H1 (cell line): ENCODE measurements around the gene RBM15. TPM values are rescaled to one million over a fixed set of nuclear protein-coding genes. Genes with fewer than 3 reads are reported as not detected.

Source experiments
- ASH2L ChIP-seq: fragments of 200-600, 300-600 bp; sonication (generic); IDR thresholded peaks from one replicate; pipeline ENCODE4 v1.7.1; 2017; ENCODE audit warnings: low read length
- CTBP2 ChIP-seq: IDR thresholded peaks from 2 replicates; pipeline ENCODE4 v1.7.0; 2011; ENCODE audit warnings: borderline replicate concordance, mild to moderate bottlenecking, moderate library complexity, mixed read lengths, low read length; ENCODE audit not compliant: insufficient read depth, insufficient read length
- EZH2 ChIP-seq: fragments of 200-600 bp; sonication (generic); IDR thresholded peaks from 2 replicates; pipeline ENCODE4 v1.7.1; 2012; ENCODE audit warnings: low read depth, mild to moderate bottlenecking, moderate library complexity, low read length, inconsistent platforms; ENCODE audit not compliant: severe bottlenecking
- KDM1A ChIP-seq: fragments of 200-600, 300-600 bp; sonication (generic); IDR thresholded peaks from 2 replicates; pipeline ENCODE4 v1.7.1; 2016; ENCODE audit warnings: mild to moderate bottlenecking, low read length, borderline replicate concordance
- KDM5A ChIP-seq: fragments of 200-600 bp; IDR thresholded peaks from 2 replicates; pipeline ENCODE4 v1.7.1; 2012; ENCODE audit warnings: mild to moderate bottlenecking, low read length, inconsistent platforms, mixed read lengths
- SIX5 ChIP-seq: IDR thresholded peaks from 2 replicates; pipeline ENCODE4 v1.6.1; 2011; ENCODE audit warnings: mild to moderate bottlenecking, low read depth, low read length
- polyA plus RNA-seq, 7 experiments: library from polyadenylated mRNA; depleted of rRNA in 3 of 7; stranded (reverse) in 5 of 7; unstranded in 2 of 7; fragments of >200 nt in 5 of 7; fragments of 200-250 nt in 2 of 7; gene quantifications; 1 replicate in 5 of 7; 2 replicates in 1 of 7; 4 replicates in 1 of 7; pipeline versions ENCODE4 v1.2.1 to v1.2.3, GENCODE V29; 2011 to 2013; ENCODE audit warnings: missing spikeins in 2 of 7, mixed read lengths in 2 of 7
- total RNA-seq: library from RNA; stranded (reverse); fragmentation: NEBNext Ultra II Directional; extraction: Animal tissue kit (Norgen Biotek cat#: 25700); gene quantifications from 2 replicates; pipeline ENCODE4 v1.2.1, GENCODE V29; 2021
- TF ChIP-seq, protein P1 (sequence below): IDR thresholded peaks from 2 replicates; pipeline ENCODE4 v1.6.1; 2011; ENCODE audit warnings: low read length, improper control_type of control experiment

Gene RBM15
- total and polyA plus RNA-seq, 2 of the 8 experiments (the other 6 are each of a cell fraction or from before 2014, with no cell fraction given), result 13.5 to 44.9 TPM

DNA sequence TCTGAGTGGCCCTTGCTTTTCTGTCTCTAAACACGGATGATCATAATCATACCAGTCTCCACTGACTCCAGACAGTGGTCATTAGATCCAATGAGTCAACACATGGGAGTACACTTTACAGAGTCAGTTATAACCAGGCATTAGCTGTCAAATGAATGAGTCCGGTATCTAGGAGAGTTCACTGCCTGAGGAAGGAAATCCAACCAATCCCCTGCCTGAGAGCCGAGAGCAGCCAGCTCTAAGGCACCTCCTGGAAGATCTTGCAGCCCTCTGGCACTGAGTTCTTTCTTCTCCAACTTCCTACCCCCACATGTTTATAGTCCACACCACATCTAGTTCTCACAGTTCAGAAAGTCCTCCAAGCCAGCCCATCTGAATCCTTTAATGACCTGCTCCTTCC, 29.4 kb upstream of the RBM15 start (continued):
- TF ChIP-seq, protein P1, sequence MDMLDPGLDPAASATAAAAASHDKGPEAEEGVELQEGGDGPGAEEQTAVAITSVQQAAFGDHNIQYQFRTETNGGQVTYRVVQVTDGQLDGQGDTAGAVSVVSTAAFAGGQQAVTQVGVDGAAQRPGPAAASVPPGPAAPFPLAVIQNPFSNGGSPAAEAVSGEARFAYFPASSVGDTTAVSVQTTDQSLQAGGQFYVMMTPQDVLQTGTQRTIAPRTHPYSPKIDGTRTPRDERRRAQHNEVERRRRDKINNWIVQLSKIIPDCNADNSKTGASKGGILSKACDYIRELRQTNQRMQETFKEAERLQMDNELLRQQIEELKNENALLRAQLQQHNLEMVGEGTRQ, result no peak
- no peak for TF ChIP-seq ASH2L
- TF ChIP-seq EZH2, result no peak
- TF ChIP-seq KDM1A, result no peak
- TF ChIP-seq CTBP2, result no peak
- TF ChIP-seq KDM5A, result no peak
- TF ChIP-seq SIX5, result no peak
